ELR (cell line): ENCODE measurements around the gene SH3BP5.

Source experiments
- DNase-seq: peaks from one replicate; pipeline ENCODE4 v3.0.0-alpha.2; 2015; ENCODE audit warnings: low read depth

SH3BP5 gene

GRCh38 chr3:15243822-15244482 is 88.4 kb downstream of the SH3BP5 start:
- DNase-seq, result no peak

DNA sequence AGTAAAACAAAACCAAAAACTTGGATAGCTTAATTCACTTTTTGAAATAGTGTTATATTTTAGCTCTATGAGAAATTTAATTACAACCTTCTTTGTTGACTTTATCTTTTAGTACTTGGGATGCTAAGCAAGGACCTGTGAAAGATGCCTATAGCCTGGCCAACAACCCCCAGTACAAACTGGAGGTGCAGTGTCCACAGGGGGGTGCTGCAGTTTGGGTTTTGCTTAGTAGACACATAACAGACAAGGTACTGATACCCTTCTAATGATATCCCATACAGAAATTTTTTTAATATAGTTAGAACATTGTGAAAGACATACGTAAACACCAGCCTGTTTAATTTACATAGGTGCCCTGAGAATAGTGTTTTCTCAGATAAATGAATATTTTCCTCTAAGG is 91.0 kb downstream of the SH3BP5 start:
- peak; percentile 35 for DNase-seq

DNA sequence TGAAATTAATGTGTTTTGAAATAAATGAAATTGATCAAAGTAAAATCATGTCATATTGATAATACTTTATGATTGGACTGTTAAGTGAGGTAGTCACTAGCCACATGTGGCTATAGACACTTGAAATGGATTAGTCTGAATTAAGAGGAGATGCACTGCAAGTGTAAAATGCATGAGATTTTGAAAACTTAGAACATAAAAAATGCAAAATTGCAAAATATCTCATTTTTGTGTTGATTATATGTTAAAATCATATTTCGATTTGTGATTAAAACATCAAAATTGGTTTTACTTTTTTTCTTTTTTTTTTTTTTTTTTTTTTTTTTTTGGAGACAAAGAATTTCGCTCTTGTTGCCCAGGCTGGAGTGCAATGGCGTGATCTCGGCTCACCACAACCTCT is 103.1 kb downstream of the SH3BP5 start:
- no peak for DNase-seq

GRCh38 chr3:15228147-15228546 is 104.2 kb downstream of the SH3BP5 start:
- DNase-seq, result no peak

- peak; percentile 19 for DNase-seq
Measured at GRCh38 chr3:15223685-15224572, 108.5 kb downstream of the SH3BP5 start.

- no peak for DNase-seq
Measured at GRCh38 chr3:15221574-15222217, 110.7 kb downstream of the SH3BP5 start.

DNA sequence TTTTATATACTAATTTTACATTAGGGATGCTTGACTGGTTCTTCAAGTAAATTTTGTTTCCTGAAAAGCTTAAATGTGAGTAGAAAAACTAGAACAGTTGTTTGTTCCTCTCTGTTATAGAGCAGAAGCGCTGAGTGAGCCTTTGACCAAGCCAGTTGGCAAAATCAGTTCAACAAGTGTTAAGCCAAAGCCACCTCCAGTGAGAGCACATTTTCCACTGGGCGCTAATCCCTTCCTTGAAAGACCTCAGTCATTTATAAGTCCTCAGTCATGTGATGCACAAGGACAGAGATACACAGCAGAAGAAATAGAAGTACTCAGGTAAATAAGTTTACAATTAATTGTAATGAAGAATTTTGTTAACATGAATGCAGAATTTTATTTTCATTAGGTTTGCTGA is 111.7 kb downstream of the SH3BP5 start:
- DNase-seq, result no peak

GRCh38 chr3:15220056-15220455 is 112.3 kb downstream of the SH3BP5 start:
- DNase-seq, result no peak

DNA sequence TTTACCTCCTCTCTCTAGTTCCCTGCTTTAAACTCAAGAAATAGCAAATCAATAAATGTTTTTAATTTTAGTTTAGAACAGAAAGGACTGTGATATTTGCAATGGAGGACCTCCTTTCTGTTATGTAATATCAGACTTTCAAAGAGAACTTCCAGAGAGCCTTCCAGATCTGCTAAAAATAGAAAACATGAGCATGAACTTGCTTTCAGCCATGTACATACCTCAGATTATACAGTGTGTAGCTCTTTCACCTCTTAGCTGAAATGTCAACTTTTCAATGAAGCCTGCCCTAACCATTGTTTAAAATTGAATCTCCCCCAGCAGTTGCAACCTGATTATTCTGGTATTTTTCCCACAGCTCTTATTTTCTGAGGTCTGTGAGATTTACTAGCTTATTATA is 113.7 kb downstream of the SH3BP5 start:
- no peak for DNase-seq

DNA sequence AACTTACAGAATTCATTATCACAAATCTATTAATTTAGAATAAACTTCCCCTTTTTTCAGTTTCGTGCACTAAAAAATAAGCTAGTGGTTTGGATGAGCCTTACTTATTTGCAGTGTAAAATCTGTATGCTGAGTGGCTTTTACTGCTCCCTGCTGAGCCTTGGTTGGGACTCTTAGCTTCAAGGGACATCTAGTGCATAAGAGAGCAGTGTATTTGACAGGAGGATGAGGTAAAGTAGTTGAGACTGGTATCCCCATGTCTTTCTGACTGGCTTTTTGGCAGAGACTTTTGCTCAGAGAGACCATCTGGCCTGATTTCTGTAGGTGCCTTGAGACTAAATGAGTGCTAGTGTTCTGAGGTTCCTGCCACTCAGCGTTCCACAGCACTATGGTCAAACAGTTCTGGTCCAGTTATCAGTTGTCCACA is 114.5 kb downstream of the SH3BP5 start:
- DNase-seq, result no peak

- no peak for DNase-seq
Measured at GRCh38 chr3:15217011-15217671, 115.2 kb downstream of the SH3BP5 start.

GRCh38 chr3:15216501-15216900 is 115.9 kb downstream of the SH3BP5 start:
- no peak for DNase-seq

DNA sequence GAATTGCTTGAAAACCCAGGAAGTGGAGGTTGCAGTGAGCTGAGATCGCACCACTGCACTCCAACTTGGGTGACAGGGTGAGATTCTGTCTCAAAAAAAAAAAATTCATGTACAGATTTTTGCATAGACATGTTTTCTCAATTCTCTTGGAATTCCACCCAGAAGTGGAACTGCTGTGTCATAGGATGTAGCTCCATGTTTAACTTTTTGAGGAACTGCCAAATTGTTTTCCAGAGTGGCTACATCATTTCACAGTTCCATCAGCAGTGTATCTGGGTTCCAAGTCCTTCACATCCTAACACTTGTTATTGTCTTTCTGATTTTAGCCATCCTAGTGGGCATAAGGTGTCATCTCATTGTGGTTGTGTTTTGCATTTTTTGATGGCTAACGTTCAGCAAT is 116.4 kb downstream of the SH3BP5 start:
- DNase-seq, result no peak

GRCh38 chr3:15214758-15215157 is 117.6 kb downstream of the SH3BP5 start:
- no peak for DNase-seq

DNA sequence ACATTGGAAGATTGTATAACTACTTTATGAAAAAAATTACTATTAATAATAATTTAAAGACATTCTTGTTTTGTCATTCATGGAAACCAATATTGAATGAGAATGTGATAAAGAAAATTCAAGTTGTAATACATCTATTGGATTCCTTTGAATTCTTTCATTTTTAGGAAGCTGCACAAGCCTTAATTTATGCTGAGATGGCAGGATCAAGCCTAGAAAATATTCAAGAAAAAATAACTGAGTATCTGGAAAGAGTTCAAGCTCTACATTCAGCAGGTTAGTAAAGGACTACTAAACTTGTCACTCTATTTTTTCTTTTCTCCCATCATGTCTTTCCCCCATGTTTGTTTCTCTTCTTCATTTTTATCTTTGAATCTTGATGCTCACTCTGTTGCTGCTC is 120.4 kb downstream of the SH3BP5 start:
- no peak for DNase-seq

DNA sequence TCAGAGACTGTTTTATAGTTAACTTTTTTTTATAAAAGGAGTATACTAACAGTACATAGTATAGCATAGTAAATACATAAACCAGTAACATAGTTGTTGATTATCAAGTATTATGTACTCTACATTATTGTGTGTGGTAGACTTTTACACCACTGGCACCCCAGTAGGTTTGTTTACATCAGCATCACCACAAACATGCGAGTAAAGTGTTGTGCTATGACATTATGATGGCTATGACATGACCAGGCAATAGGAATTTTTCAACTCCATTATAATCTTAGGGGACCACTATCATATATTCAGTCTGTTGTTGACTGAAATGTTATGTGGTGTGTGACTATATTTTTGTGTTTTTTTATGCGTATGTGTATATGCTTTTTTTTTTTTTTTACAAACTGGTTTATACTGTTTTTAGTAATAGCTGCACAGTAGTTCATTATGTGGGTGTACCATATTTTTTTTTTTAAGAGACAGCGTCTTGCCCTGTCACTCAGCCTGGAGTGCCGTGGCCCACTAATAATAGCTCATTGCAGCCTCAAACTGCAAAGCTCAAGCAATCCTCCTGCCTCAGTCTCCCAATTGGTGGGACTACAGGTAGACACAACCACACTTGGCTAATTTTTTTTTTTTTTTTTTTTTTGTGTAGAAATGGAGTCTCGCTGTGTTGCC is 124.4 kb downstream of the SH3BP5 start:
- peak; percentile 52 for DNase-seq

GRCh38 chr3:15206662-15207576 is 125.5 kb downstream of the SH3BP5 start:
- DNase-seq, result peak; percentile 60

- peak; percentile 94 for DNase-seq
Measured at GRCh38 chr3:15205934-15206661, 126.3 kb downstream of the SH3BP5 start, which contains the start of gene CAPN7. CAPN7 (plus strand) TSS chr3:15206246; CDS start chr3:15206496, 250 bp downstream.

DNA sequence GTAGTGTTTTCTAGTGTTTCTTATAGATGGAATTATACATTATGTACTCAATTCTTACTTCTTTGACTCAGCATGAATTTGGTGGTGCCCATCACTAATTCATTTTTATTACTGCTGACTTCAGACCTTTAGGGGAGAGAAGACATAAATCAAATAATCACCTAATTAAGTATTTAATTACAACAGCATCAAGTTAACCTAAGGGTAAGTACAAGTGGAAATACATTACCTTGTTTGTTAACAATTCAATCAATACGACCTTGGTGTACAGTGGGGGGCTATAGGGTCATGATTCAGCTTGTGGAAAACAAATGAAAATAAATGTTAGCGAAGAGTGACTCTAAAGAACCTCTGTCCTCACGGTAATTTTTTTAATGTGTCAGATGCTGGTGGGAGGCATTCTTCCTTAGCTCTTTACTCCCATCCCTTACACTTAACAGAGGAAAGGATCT is 126.9 kb downstream of the SH3BP5 start:
- no peak for DNase-seq
